IMR-90 (cell line): ENCODE data around the gene SERPINA10. TPM values are rescaled to one million over a fixed set of nuclear protein-coding genes. Genes with fewer than 3 reads are reported as not detected.

Source experiments
- ATAC-seq: fragments of 200-7000 bp; cut with Tn5 transposase; 2 replicates; pipeline ENCODE4 v1.9.1; 2020; ENCODE audit warnings: low read depth, mild to moderate bottlenecking, moderate library complexity
- BruUV-seq: library from RNA; stranded (reverse); fragments of 400-500 nt; replicated peaks from 2 replicates; lab custom pipeline; 2021; lab: Mats Ljungman, UMichigan
- CTCF ChIA-PET: fragments of 300-600 bp; formaldehyde crosslinking; extraction: SDS; loops from one replicate; lab custom pipeline; 2021; ENCODE audit warnings: antibody characterized with exemption; lab: Yijun Ruan, JAX
- POLR2A ChIA-PET: fragments of 300-600 bp; sonication (Branson Sonifier 250); formaldehyde crosslinking; loops from one replicate; lab custom pipeline; 2022; ENCODE audit warnings: antibody characterized with exemption; ENCODE audit not compliant: unreplicated experiment; lab: Charles Lee
- DNase-seq: peaks from one replicate; pipeline ENCODE4 v3.0.0; 2013
- H2AFZ ChIP-seq: replicated peaks from 2 replicates; pipeline ENCODE3; 2013; ENCODE audit warnings: low read length, mild to moderate bottlenecking; ENCODE audit not compliant: poor library complexity
- H2AK5ac ChIP-seq: 2 replicates; pipeline ENCODE4 v1.6.1; 2013; ENCODE audit warnings: low read depth, low read length, inconsistent platforms
- H2AK9ac ChIP-seq: replicated peaks from 2 replicates; pipeline ENCODE3; 2013; ENCODE audit warnings: mild to moderate bottlenecking, low read depth, low read length, moderate library complexity; ENCODE audit not compliant: poor library complexity
- H2BK120ac ChIP-seq: 2 replicates; pipeline ENCODE4 v1.6.1; 2013; ENCODE audit warnings: low read depth, low read length, inconsistent platforms
- H2BK15ac ChIP-seq: 3 replicates; pipeline ENCODE4 v1.6.1; 2013; ENCODE audit warnings: low read depth, low read length, inconsistent platforms
- H2BK20ac ChIP-seq: 2 replicates; pipeline ENCODE4 v1.6.1; 2013; ENCODE audit warnings: low read depth, mild to moderate bottlenecking, inconsistent platforms, low read length, moderate library complexity
- H2BK5ac ChIP-seq: 2 replicates; pipeline ENCODE4 v1.6.1; 2013; ENCODE audit warnings: mild to moderate bottlenecking, low read depth, low read length, inconsistent platforms; ENCODE audit not compliant: poor library complexity, severe bottlenecking
- H3K14ac ChIP-seq: replicated peaks from 2 replicates; pipeline ENCODE4 v1.6.1; 2013; ENCODE audit warnings: low read depth, low read length, inconsistent platforms
- H3K18ac ChIP-seq: 2 replicates; pipeline ENCODE4 v1.6.1; 2013; ENCODE audit warnings: low read depth, low read length, control low read depth
- H3K23ac ChIP-seq: 2 replicates; pipeline ENCODE4 v1.6.1; 2013; ENCODE audit warnings: low read depth, low read length, inconsistent platforms
- H3K27ac ChIP-seq: 2 replicates; pipeline ENCODE4 v1.5.1; 2013; ENCODE audit warnings: mild to moderate bottlenecking, control low read depth, low read length; ENCODE audit not compliant: insufficient read depth
- H3K27me3 ChIP-seq: 2 replicates; pipeline ENCODE4 v1.6.1; 2013; ENCODE audit warnings: low read length; ENCODE audit not compliant: control insufficient read depth, insufficient read depth
- H3K36me3 ChIP-seq: 2 replicates; pipeline ENCODE4 v1.6.1; 2013; ENCODE audit warnings: low read length, mixed read lengths; ENCODE audit not compliant: control insufficient read depth, insufficient read depth
- H3K4ac ChIP-seq: 2 replicates; pipeline ENCODE4 v1.6.1; 2013; ENCODE audit warnings: low read depth, low read length, inconsistent platforms
- H3K4me1 ChIP-seq: 2 replicates; pipeline ENCODE4 v1.6.1; 2013; ENCODE audit warnings: low read length, mixed read lengths; ENCODE audit not compliant: control insufficient read depth, insufficient read depth
- H3K4me2 ChIP-seq: 2 replicates; pipeline ENCODE4 v1.6.1; 2013; ENCODE audit warnings: low read depth, mild to moderate bottlenecking, control low read depth, low read length, moderate library complexity
- H3K4me3 ChIP-seq: 2 replicates; pipeline ENCODE4 v1.5.1; 2013; ENCODE audit warnings: low read depth, mild to moderate bottlenecking, control low read depth, low read length, moderate library complexity; ENCODE audit not compliant: insufficient read depth
- H3K56ac ChIP-seq: 2 replicates; pipeline ENCODE4 v1.6.1; 2013; ENCODE audit warnings: low read length, inconsistent platforms; ENCODE audit not compliant: insufficient read depth; ENCODE audit errors: extremely low read depth
- H3K79me1 ChIP-seq, 2 experiments: 2 replicates each; pipeline ENCODE4 v1.6.1; 2013; ENCODE audit warnings: low read length in 2 of 2, inconsistent platforms in 1 of 2, low read depth in 1 of 2
- H3K9ac ChIP-seq: 2 replicates; pipeline ENCODE4 v1.6.1; 2013; ENCODE audit warnings: low read depth, low read length, control low read depth
- H3K9me1 ChIP-seq: 2 replicates; pipeline ENCODE4 v1.6.1; 2013; ENCODE audit warnings: low read length, inconsistent platforms; ENCODE audit not compliant: insufficient read depth
- H3K9me3 ChIP-seq: 2 replicates; pipeline ENCODE4 v1.6.1; 2013; ENCODE audit warnings: low read length; ENCODE audit not compliant: control insufficient read depth, insufficient read depth
- H4K20me1 ChIP-seq: 2 replicates; pipeline ENCODE4 v1.6.1; 2013; ENCODE audit warnings: low read length, inconsistent platforms; ENCODE audit not compliant: insufficient read depth
- H4K5ac ChIP-seq: 2 replicates; pipeline ENCODE4 v1.6.1; 2013; ENCODE audit warnings: mild to moderate bottlenecking, low read depth, low read length, control low read depth
- H4K8ac ChIP-seq, 2 experiments: 2 replicates each; pipeline ENCODE4 v1.6.1; 2013; ENCODE audit warnings: low read depth in 2 of 2, low read length in 2 of 2, control low read depth in 1 of 2, inconsistent platforms in 1 of 2
- H4K91ac ChIP-seq: 2 replicates; pipeline ENCODE4 v1.6.1; 2013; ENCODE audit warnings: low read depth, low read length, inconsistent platforms; ENCODE audit not compliant: insufficient read depth
- BHLHE40 ChIP-seq: fragments of 150-350 bp; IDR thresholded peaks from 2 replicates; pipeline ENCODE4 v1.6.1; 2016; ENCODE audit warnings: mild to moderate bottlenecking, low read depth, low read length
- CEBPB ChIP-seq: IDR thresholded peaks from 2 replicates; pipeline ENCODE4 v1.6.1; 2012; ENCODE audit warnings: low read depth, low read length, improper control_type of control experiment
- CTCF ChIP-seq: conservative IDR thresholded peaks from 2 replicates; pipeline ENCODE4 v1.5.1; 2012; ENCODE audit warnings: mild to moderate bottlenecking, low read depth, low read length, improper control_type of control experiment
- FOS ChIP-seq: fragments of 150-350 bp; IDR thresholded peaks from 2 replicates; pipeline ENCODE4 v1.6.1; 2016; ENCODE audit warnings: low read depth, low read length
- MAZ ChIP-seq: IDR thresholded peaks from 2 replicates; pipeline ENCODE4 v1.6.1; 2012; ENCODE audit warnings: low read depth, mild to moderate bottlenecking, low read length, improper control_type of control experiment, moderate library complexity, borderline replicate concordance
- MXI1 ChIP-seq: IDR thresholded peaks from 2 replicates; pipeline ENCODE4 v1.6.1; 2012; ENCODE audit warnings: low read depth, mild to moderate bottlenecking, low read length, moderate library complexity, borderline replicate concordance
- NFE2L2 ChIP-seq: fragments of 150-350 bp; IDR thresholded peaks from 2 replicates; pipeline ENCODE4 v1.6.1; 2016; ENCODE audit warnings: low read depth, mild to moderate bottlenecking, low read length
- POLR2A ChIP-seq: IDR thresholded peaks from 2 replicates; pipeline ENCODE4 v1.6.1; 2012; ENCODE audit warnings: mild to moderate bottlenecking, low read depth, low read length
- RAD21 ChIP-seq: IDR thresholded peaks from 2 replicates; pipeline ENCODE4 v1.6.1; 2012; ENCODE audit warnings: low read length, improper control_type of control experiment
- RCOR1 ChIP-seq: IDR thresholded peaks from 2 replicates; pipeline ENCODE4 v1.6.1; 2012; ENCODE audit warnings: mild to moderate bottlenecking, low read length, improper control_type of control experiment; ENCODE audit not compliant: insufficient replicate concordance
- SMC3 ChIP-seq: fragments of 150-350 bp; IDR thresholded peaks from 2 replicates; pipeline ENCODE4 v1.6.1; 2016; ENCODE audit warnings: low read depth, mild to moderate bottlenecking, antibody characterized with exemption, low read length, moderate library complexity
- USF2 ChIP-seq: fragments of 150-350 bp; IDR thresholded peaks from 2 replicates; pipeline ENCODE4 v1.6.1; 2017; ENCODE audit warnings: mild to moderate bottlenecking, antibody characterized with exemption, low read length, low read depth
- WGBS, 2 experiments: methylation state at CpG; one replicate each; pipeline versions ENCODE4 v1.1.5 to v1.1.7; 2013; ENCODE audit warnings: missing lambda C conversion rate in 2 of 2; ENCODE audit not compliant: insufficient read length in 1 of 2; ENCODE audit errors: extremely low coverage in 2 of 2; 5-methylcytosine and 5-hydroxymethylcytosine counted together
- dilution Hi-C: fragments of 300-500 bp; cut with HindIII; formaldehyde crosslinking; loops from one replicate; pipeline ENCODE4 v1.14.3; 2018; ENCODE audit warnings: low sequenced_read_pairs; ENCODE audit not compliant: unreplicated experiment
- in situ Hi-C: fragments of 300-500 bp; cut with MboI; formaldehyde crosslinking; loops from 3 replicates; pipeline ENCODE4 v1.14.3; 2019; ENCODE audit warnings: low sequenced_read_pairs, inconsistent platforms, mixed read lengths
- intact Hi-C: fragments of 100-400 bp; cut with micrococcal nuclease; formaldehyde crosslinking; loops from 2 replicates; pipeline ENCODE4 v1.10.0; 2022
- polyA plus RNA-seq, 3 experiments: library from polyadenylated mRNA; depleted of rRNA; stranded (reverse); fragments of >200 nt; gene quantifications; 2 replicates each; pipeline ENCODE4 v1.2.3, GENCODE V29; 2012; ENCODE audit warnings: low replicate concordance in 1 of 3
- total RNA-seq: library from RNA; depleted of rRNA; stranded (reverse); fragments of >200 nt; gene quantifications from 2 replicates; pipeline ENCODE4 v1.2.3, GENCODE V29; 2012
- TF ChIP-seq, protein P1 (sequence below): fragments of 150-350 bp; IDR thresholded peaks from 2 replicates; pipeline ENCODE4 v1.6.1; 2016; ENCODE audit warnings: low read depth, mild to moderate bottlenecking, low read length, moderate library complexity, borderline replicate concordance

SERPINA10 gene
- total and polyA plus RNA-seq, 2 of the 4 experiments (the other 2 are of a cell fraction): not detected

DNA sequence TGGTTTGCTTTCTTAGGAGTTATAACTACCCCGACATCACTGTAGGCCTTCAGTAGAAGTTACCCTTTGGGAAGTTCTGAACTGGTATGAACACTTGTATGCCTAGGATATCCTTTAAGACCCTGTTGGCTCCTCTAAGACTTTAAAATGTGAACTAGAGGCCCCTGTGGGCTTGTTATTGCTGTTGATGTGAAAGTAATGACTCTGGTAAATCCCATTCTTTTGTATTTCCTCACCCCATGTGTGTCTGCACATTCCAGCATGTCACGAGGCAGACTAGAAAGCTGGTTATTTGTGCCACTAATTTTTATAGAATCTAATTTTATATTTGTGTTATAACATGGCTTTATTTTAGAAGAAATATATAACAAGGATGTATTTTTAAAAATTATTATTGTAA is 48.9 kb downstream of the SERPINA10 start:
- Histone ChIP-seq H2AK9ac (no peak overlapping the region), H3K14ac (no peak overlapping the region), H3K56ac (no peak overlapping the region), H3K9me3 (no peaks in the 10 kb centered on the region), H3K9me1 (no peaks in the 10 kb centered on the region), H2BK5ac (no peak overlapping the region), H2AK5ac (no peak overlapping the region), H3K79me1 (no peaks in the 10 kb centered on the region), H3K27me3 (no peaks in the 10 kb centered on the region), H2BK20ac (no peak overlapping the region), H3K4me3 (no peak overlapping the region), H4K8ac (no peak overlapping the region), H4K91ac (no peak overlapping the region), H3K4ac (no peak overlapping the region), H2AFZ (no peak overlapping the region), H4K20me1 (no peaks in the 10 kb centered on the region), H3K4me1 (no peaks in the 10 kb centered on the region), H4K5ac (no peak overlapping the region), H3K27ac (no peak overlapping the region), H2BK120ac (no peak overlapping the region), H3K36me3 (no peaks in the 10 kb centered on the region), H3K18ac (no peak overlapping the region), H2BK15ac (no peak overlapping the region), H3K23ac (no peak overlapping the region), H3K9ac (no peak overlapping the region), H3K4me2 (no peak overlapping the region)
- TF ChIP-seq NFE2L2 (no peak), SMC3 (no peak), CEBPB (no peak), RCOR1 (no peak), MAZ (no peak), POLR2A (no peak), RAD21 (no peak), MXI1 (no peak), CTCF (no peak), FOS (no peak), USF2 (no peak), BHLHE40 (no peak)
- TF ChIP-seq, protein P1, sequence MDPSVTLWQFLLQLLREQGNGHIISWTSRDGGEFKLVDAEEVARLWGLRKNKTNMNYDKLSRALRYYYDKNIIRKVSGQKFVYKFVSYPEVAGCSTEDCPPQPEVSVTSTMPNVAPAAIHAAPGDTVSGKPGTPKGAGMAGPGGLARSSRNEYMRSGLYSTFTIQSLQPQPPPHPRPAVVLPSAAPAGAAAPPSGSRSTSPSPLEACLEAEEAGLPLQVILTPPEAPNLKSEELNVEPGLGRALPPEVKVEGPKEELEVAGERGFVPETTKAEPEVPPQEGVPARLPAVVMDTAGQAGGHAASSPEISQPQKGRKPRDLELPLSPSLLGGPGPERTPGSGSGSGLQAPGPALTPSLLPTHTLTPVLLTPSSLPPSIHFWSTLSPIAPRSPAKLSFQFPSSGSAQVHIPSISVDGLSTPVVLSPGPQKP: no peak
- ATAC-seq (no peak), DNase-seq (no peak)
- dilution Hi-C loops: no loop called here
- no CpG with 5 or more reads among the region's 2 CpGs for WGBS, 2 experiments
- ChIA-PET CTCF (no interaction called here), POLR2A (no interaction called here)
- intact Hi-C loops: no loop called here
- BruUV-seq: no TSS peak
- in situ Hi-C loops: no loop called here
